DMS 273 (cell line): Measurements from ENCODE around the gene DIPK1B.

Experiments used
- DNase-seq: peaks from one replicate; lab custom pipeline; 2025; ENCODE audit not compliant: unreplicated experiment; lab: John Stamatoyannopoulos, UW

The DIPK1B gene

GRCh38 chr9:136686794-136687711, 25.3 kb upstream of the DIPK1B start, which contains the start of gene AGPAT2:
Gene AGPAT2, minus strand, starts transcription at chr9:136687457. Its CDS starts 100 bp downstream, at chr9:136687357.
- peak; percentile 74 for DNase-seq

- no peak for DNase-seq
Measured at GRCh38 chr9:136687721-136688223, 24.6 kb upstream of the DIPK1B start.

GRCh38 chr9:136688274-136689107, 23.9 kb upstream of the DIPK1B start:
- DNase-seq = no peak

GRCh38 chr9:136689108-136689460, 23.3 kb upstream of the DIPK1B start:
- DNase-seq = no peak

- DNase-seq = peak; percentile 63
Measured at GRCh38 chr9:136690104-136690805, 22.1 kb upstream of the DIPK1B start.

- peak; percentile 80 for DNase-seq
Measured at GRCh38 chr9:136690806-136691261, 21.5 kb upstream of the DIPK1B start.

- no peak for DNase-seq
Measured at GRCh38 chr9:136691316-136692184, 20.8 kb upstream of the DIPK1B start.

GRCh38 chr9:136692185-136693134, 19.9 kb upstream of the DIPK1B start:
- DNase-seq = no peak

- no peak for DNase-seq
Measured at GRCh38 chr9:136693135-136693489, 19.3 kb upstream of the DIPK1B start.

GRCh38 chr9:136693490-136694162, 18.7 kb upstream of the DIPK1B start:
- no peak for DNase-seq

GRCh38 chr9:136694163-136694871, 18.1 kb upstream of the DIPK1B start:
- DNase-seq = peak; percentile 74

- DNase-seq = no peak
Measured at GRCh38 chr9:136694872-136695247, 17.5 kb upstream of the DIPK1B start.

GRCh38 chr9:136695435-136695895, 16.9 kb upstream of the DIPK1B start:
- DNase-seq = peak; percentile 93

- peak; percentile 93 for DNase-seq
Measured at GRCh38 chr9:136695955-136696354, 16.4 kb upstream of the DIPK1B start.

- peak; percentile 82 for DNase-seq
Measured at GRCh38 chr9:136696502-136696901, 15.9 kb upstream of the DIPK1B start.

GRCh38 chr9:136697146-136697820, 15.1 kb upstream of the DIPK1B start:
- DNase-seq = no peak
